ENCODE measurements around the gene BRD2.

DNA sequence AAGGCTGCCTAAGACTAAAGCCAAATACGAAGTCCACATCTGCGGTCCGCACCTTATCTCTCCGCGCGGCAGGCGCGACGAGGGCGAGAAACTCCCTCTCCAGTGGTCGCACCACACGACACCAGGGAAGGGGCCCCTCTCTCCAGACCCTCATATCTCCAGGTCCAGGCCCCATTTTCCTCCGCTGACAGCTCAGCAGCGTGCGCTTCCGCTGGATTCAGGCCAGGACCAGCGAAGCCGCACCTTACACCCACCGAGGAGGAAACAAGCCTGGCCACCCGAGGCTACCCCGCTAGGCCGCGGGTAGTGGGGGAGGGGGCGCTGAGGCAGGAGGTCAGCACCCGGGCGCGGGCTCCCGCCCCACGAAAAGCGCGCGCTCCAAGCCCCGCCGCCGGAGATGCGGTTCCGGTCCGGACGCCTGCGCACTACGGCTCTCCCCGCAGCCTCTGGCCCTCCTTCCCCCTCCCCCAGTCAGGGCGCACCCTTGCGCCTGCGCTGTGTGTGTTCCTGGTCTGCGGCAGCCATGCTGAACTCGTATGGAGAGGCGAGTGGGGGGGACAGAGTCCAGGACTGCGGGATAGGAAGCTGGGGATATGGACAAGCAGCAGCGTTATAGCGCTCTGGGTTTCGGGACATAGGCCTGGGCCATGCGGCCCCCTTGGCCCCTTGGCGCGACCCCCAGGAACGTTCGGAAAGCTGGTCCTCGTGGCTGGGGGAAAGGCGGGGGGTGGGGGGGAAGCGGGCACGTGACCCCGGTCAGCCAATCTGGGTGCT lies at the start of gene BRD2:
- no peak for TF ChIP-seq ZNF274 (IDR thresholded peaks at IDR 0.05; ENCODE audit: low read depth, low read length)
- peak; percentile 53 for TF ChIP-seq YY1 (IDR thresholded peaks at IDR 0.05; ENCODE audit: insufficient read depth, insufficient read length)
- no peak for TF ChIP-seq SUZ12 (IDR thresholded peaks at IDR 0.05; ENCODE audit: extremely low read depth, insufficient read depth, insufficient read length)

Measured in NT2/D1 (cell line).